ENCODE measurements around the gene DSN1. TPM values are rescaled to one million over a fixed set of nuclear protein-coding genes. Genes with fewer than 3 reads are reported as not detected.
A peak's percentile ranks its signal among the peaks of the same experiment; 100 is the strongest.

DSN1 gene
- total and polyA plus RNA-seq, 8 donors = 1.3 to 18.9 (median 8.0) TPM

GRCh38 chr20:36794116-36794474, 20.5 kb upstream of the DSN1 start:
- intact Hi-C loops (cut with DNase I; ENCODE audit: low total_unique reads) = no loop called here
- H3K4me1 ChIP-seq = peaks cover 0 to 6% (median 2%) of the 10 kb centered on the region in 4 donors
- no peaks in the 10 kb centered on the region for H3K9me3 ChIP-seq
- no peak for TF ChIP-seq POLR2AphosphoS5 (IDR thresholded peaks at IDR 0.05)
- TF ChIP-seq POLR2A (IDR thresholded peaks at IDR 0.05) = no peak
- no peak for TF ChIP-seq CTCF (IDR thresholded peaks at IDR 0.05)
- peaks cover 44 to 91% (median 81%) of the 10 kb centered on the region in 4 donors for H3K36me3 ChIP-seq
- 90 to 97% (median 92%) methylated on average over 9 to 20 of the region's 20 CpGs for WGBS, 5 donors
- H3K27ac ChIP-seq = no peak overlapping the region
- H3K27me3 ChIP-seq = no peaks in the 10 kb centered on the region
- no peak for DNase-seq
- no peak overlapping the region for H3K4me3 ChIP-seq

GRCh38 chr20:36793294-36794115, 19.9 kb upstream of the DSN1 start:
- no peak overlapping the region for H3K4me3 ChIP-seq
- H3K27me3 ChIP-seq = no peaks in the 10 kb centered on the region
- peaks cover 0 to 6% (median 2%) of the 10 kb centered on the region in 4 donors for H3K4me1 ChIP-seq
- no peak for DNase-seq
- 93 to 97% (median 94%) methylated on average over 30 to 36 of the region's 36 CpGs for WGBS, 5 donors
- no peaks in the 10 kb centered on the region for H3K9me3 ChIP-seq
- intact Hi-C loops (cut with DNase I; ENCODE audit: low total_unique reads) = no loop called here
- TF ChIP-seq POLR2AphosphoS5 (IDR thresholded peaks at IDR 0.05) (no peak), POLR2A (IDR thresholded peaks at IDR 0.05) (no peak), CTCF (IDR thresholded peaks at IDR 0.05) (no peak), EP300 (IDR thresholded peaks at IDR 0.05) (no peak)
- peaks cover 46 to 91% (median 79%) of the 10 kb centered on the region in 4 donors for H3K36me3 ChIP-seq
- no peak overlapping the region for H3K27ac ChIP-seq

- TF ChIP-seq EP300 (IDR thresholded peaks at IDR 0.05) (no peak), POLR2AphosphoS5 (IDR thresholded peaks at IDR 0.05) (no peak), POLR2A (IDR thresholded peaks at IDR 0.05) (no peak), CTCF (IDR thresholded peaks at IDR 0.05) (peak in 4 of 7 experiments; percentile 9 to 50 (median 17))
- intact Hi-C loops (cut with DNase I; ENCODE audit: low total_unique reads) = no loop called here
- Histone ChIP-seq H3K9me3 (no peaks in the 10 kb centered on the region), H3K4me3 (no peak overlapping the region), H3K27ac (no peak overlapping the region), H3K36me3 (peaks cover 38 to 90% (median 68%) of the 10 kb centered on the region in 4 donors), H3K4me1 (peaks cover 0 to 6% (median 2%) of the 10 kb centered on the region in 4 donors), H3K27me3 (no peaks in the 10 kb centered on the region)
- 53 to 80% (median 70%) methylated on average over 3 of the region's 3 CpGs for WGBS, 5 donors
- DNase-seq = peak; percentile 53 to 70
These were observed 18.9 kb upstream of the DSN1 start for GRCh38 chr20:36792422-36792821.

GRCh38 chr20:36791862-36792261, 18.3 kb upstream of the DSN1 start:
- Histone ChIP-seq H3K27me3 (no peaks in the 10 kb centered on the region), H3K4me1 (peaks cover 0 to 6% (median 2%) of the 10 kb centered on the region in 4 donors), H3K36me3 (peaks cover 32 to 90% (median 65%) of the 10 kb centered on the region in 4 donors), H3K4me3 (no peak overlapping the region), H3K27ac (no peak overlapping the region), H3K9me3 (no peaks in the 10 kb centered on the region)
- intact Hi-C loops (cut with DNase I; ENCODE audit: low total_unique reads) = no loop called here
- 75 to 89% (median 78%) methylated on average over 5 of the region's 5 CpGs for WGBS, 5 donors
- TF ChIP-seq POLR2AphosphoS5 (IDR thresholded peaks at IDR 0.05) = no peak
- no peak for TF ChIP-seq POLR2A (IDR thresholded peaks at IDR 0.05)
- TF ChIP-seq CTCF (IDR thresholded peaks at IDR 0.05) = no peak
- TF ChIP-seq EP300 (IDR thresholded peaks at IDR 0.05) = no peak
- no peak for DNase-seq

Data from stomach (tissue), 9 donors.